Smooth muscle cell (in vitro differentiated cells): ENCODE measurements around the gene HLF. TPM values are rescaled to one million over a fixed set of nuclear protein-coding genes. Genes with fewer than 3 reads are reported as not detected.

Experiments used
- DNase-seq: peaks from one replicate; lab custom pipeline; 2025; ENCODE audit not compliant: unreplicated experiment; lab: John Stamatoyannopoulos, UW
- H2AFZ ChIP-seq: fragments of 200-600 bp; sonication (generic); 2 replicates; pipeline ENCODE4 v1.6.0; 2016; ENCODE audit warnings: antibody characterized with exemption, low read depth, mild to moderate bottlenecking
- H3F3A ChIP-seq: fragments of 200-600 bp; sonication (generic); 2 replicates; pipeline ENCODE4 v1.6.0; 2017; ENCODE audit warnings: antibody characterized with exemption, low read depth
- H3K27ac ChIP-seq: fragments of 200-600 bp; sonication (generic); 2 replicates; pipeline ENCODE4 v1.5.1; 2016; ENCODE audit warnings: low read depth, mild to moderate bottlenecking
- H3K27me3 ChIP-seq: fragments of 200-600 bp; sonication (generic); 2 replicates; pipeline ENCODE4 v1.6.1; 2016; ENCODE audit warnings: low read depth, mild to moderate bottlenecking
- H3K36me3 ChIP-seq: fragments of 200-600 bp; sonication (generic); 2 replicates; pipeline ENCODE4 v1.5.1; 2016; ENCODE audit warnings: low read depth
- H3K4me1 ChIP-seq: fragments of 200-600 bp; sonication (generic); 2 replicates; pipeline ENCODE4 v1.5.1; 2016; ENCODE audit warnings: low read depth
- H3K4me2 ChIP-seq: fragments of 200-600 bp; sonication (generic); 2 replicates; pipeline ENCODE4 v1.6.0; 2016; ENCODE audit warnings: mild to moderate bottlenecking
- H3K4me3 ChIP-seq: fragments of 200-600 bp; sonication (generic); 2 replicates; pipeline ENCODE4 v1.5.1; 2016; ENCODE audit warnings: mild to moderate bottlenecking
- H3K79me2 ChIP-seq: fragments of 200-600 bp; sonication (generic); 2 replicates; pipeline ENCODE4 v1.6.0; 2016; ENCODE audit warnings: low read depth, mild to moderate bottlenecking
- H3K9ac ChIP-seq: fragments of 200-600 bp; sonication (generic); 2 replicates; pipeline ENCODE4 v1.6.0; 2016; ENCODE audit warnings: low read depth
- H3K9me3 ChIP-seq: fragments of 200-600 bp; sonication (generic); replicated peaks from 2 replicates; pipeline ENCODE4 v1.5.1; 2016; ENCODE audit warnings: low read depth
- H4K20me1 ChIP-seq: fragments of 200-600 bp; sonication (generic); 2 replicates; pipeline ENCODE4 v1.6.0; 2016; ENCODE audit warnings: low read depth
- WGBS: methylation state at CpG from one replicate; pipeline ENCODE4 v1.1.7; 2016; ENCODE audit warnings: low lambda C conversion rate; 5-methylcytosine and 5-hydroxymethylcytosine counted together
- polyA plus RNA-seq: library from polyadenylated mRNA; unstranded; fragments of >200 nt; fragmentation: Nextera tagmentation; extraction: Ambion mirVana; gene quantifications from 2 replicates; pipeline ENCODE4 v1.2.1, GENCODE V29; 2016
- total RNA-seq: library from RNA; depleted of rRNA; stranded (reverse); fragments of >200 nt; gene quantifications from 2 replicates; pipeline ENCODE4 v1.2.3, GENCODE V29; 2014
- TF ChIP-seq, protein P1 (sequence below): fragments of 200-600 bp; sonication (generic); IDR thresholded peaks from 2 replicates; pipeline ENCODE4 v1.5.1; 2017; ENCODE audit warnings: borderline replicate concordance, mild to moderate bottlenecking, antibody characterized with exemption; ENCODE audit not compliant: insufficient read depth, poor library complexity, severe bottlenecking

Gene HLF
- total and polyA plus RNA-seq, 2 experiments from 2014 or later, result 0.19 TPM; not detected in 1

DNA sequence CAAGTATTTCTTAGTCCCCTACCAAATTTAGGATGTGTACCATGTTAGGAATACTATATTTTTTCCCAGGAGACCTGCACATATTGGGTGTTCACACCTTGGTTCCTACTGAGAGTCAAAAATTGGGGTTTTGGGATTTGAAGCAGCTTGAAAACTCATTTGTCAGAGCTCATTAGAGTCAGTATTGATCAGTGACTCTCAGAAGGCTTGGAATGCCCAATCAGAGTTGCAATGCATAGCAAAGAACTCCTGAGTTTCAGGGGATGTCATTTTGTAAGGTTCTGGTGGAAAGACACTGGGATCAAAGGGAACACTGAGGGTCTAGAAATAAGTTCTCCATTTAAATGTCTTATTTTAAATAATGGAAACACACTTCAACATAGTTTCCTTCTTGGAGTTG is 5.1 kb downstream of the HLF start:
- Histone ChIP-seq H3K79me2 (no peaks in the 10 kb centered on the region), H4K20me1 (no peaks in the 10 kb centered on the region), H3K4me3 (no peak overlapping the region), H3K27me3 (peaks cover 56% of the 10 kb centered on the region), H3K27ac (no peak overlapping the region), H3K36me3 (no peaks in the 10 kb centered on the region), H2AFZ (no peak overlapping the region), H3K4me1 (peaks cover 9% of the 10 kb centered on the region), H3K9me3 (no peaks in the 10 kb centered on the region), H3K9ac (no peak overlapping the region), H3K4me2 (no peak overlapping the region), H3F3A (no peaks in the 10 kb centered on the region)
- TF ChIP-seq, protein P1, sequence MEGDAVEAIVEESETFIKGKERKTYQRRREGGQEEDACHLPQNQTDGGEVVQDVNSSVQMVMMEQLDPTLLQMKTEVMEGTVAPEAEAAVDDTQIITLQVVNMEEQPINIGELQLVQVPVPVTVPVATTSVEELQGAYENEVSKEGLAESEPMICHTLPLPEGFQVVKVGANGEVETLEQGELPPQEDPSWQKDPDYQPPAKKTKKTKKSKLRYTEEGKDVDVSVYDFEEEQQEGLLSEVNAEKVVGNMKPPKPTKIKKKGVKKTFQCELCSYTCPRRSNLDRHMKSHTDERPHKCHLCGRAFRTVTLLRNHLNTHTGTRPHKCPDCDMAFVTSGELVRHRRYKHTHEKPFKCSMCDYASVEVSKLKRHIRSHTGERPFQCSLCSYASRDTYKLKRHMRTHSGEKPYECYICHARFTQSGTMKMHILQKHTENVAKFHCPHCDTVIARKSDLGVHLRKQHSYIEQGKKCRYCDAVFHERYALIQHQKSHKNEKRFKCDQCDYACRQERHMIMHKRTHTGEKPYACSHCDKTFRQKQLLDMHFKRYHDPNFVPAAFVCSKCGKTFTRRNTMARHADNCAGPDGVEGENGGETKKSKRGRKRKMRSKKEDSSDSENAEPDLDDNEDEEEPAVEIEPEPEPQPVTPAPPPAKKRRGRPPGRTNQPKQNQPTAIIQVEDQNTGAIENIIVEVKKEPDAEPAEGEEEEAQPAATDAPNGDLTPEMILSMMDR, result no peak
- no peak for DNase-seq

DNA sequence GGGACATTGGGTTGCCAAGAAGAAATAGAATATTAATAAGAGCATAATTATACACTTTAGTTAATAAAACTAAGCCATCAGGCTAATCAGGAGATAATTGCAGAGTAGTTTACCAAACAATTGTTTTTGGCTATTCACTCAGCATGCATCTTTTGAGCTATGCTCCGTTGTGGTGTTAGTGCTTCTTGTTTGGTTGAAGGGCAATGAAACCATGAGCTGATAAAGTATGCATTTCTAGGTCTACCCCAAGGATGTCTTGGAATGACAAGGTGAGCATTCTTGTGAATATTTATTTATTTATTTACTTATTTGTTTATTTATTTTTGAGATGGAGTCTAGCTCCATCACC is 6.4 kb downstream of the HLF start:
- Histone ChIP-seq H3K4me3 (no peak overlapping the region), H3K79me2 (no peaks in the 10 kb centered on the region), H3K27ac (no peak overlapping the region), H3K4me1 (no peaks in the 10 kb centered on the region), H3F3A (no peaks in the 10 kb centered on the region), H4K20me1 (no peaks in the 10 kb centered on the region), H3K9me3 (no peaks in the 10 kb centered on the region), H3K36me3 (no peaks in the 10 kb centered on the region), H3K4me2 (no peak overlapping the region), H2AFZ (no peak overlapping the region), H3K27me3 (peaks cover 43% of the 10 kb centered on the region), H3K9ac (no peak overlapping the region)
- 93% methylated on average over 1 of the region's 1 CpG for WGBS
- TF ChIP-seq, protein P1, result no peak
- DNase-seq, result no peak

DNA sequence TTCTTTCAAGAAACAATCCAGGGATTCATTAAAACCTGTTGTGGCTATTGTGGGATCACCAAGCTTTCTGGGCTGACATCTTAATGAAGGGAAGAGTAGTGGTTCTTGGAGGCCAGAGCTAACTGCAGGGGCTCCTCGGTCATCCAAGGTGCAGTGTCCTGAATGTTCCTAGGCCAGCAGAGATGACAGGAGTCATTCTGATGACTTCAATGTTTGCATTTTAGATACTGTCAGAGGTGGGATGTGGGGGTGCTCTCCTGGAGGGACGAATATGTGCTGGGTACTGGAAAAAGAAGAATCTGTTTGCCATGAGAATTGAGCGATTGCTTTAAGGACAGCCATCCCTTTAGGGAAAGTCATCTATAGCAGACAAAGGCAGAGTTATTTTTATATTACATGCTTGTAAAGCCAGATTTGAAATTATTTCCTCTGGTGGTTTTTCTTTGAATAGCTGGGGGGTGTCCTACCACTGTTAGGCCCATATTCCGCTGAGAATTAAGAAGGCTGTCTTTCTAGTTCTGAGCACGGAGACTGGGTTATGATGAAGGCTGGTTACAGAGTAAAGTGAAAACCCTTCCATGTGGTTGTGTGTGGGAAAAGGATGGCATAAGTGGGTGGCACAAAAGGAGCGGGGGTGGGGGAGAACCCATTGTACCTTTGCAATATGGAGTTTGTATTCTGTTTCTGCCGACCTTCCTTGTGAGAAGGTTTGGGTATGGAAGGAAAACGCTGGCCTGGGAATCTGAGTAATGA is 7.4 kb downstream of the HLF start:
- H3K9ac ChIP-seq, result no peak overlapping the region
- TF ChIP-seq, protein P1, result no peak
- no peak for DNase-seq
- H3K9me3 ChIP-seq, result no peaks in the 10 kb centered on the region
- H3K79me2 ChIP-seq, result no peaks in the 10 kb centered on the region
- H3F3A ChIP-seq, result no peaks in the 10 kb centered on the region
- no peak overlapping the region for H3K4me2 ChIP-seq
- no peak overlapping the region for H3K27ac ChIP-seq
- peaks cover 33% of the 10 kb centered on the region for H3K27me3 ChIP-seq
- no peaks in the 10 kb centered on the region for H3K4me1 ChIP-seq
- 90% methylated on average over 8 of the region's 8 CpGs for WGBS
- no peak overlapping the region for H3K4me3 ChIP-seq
- no peak overlapping the region for H2AFZ ChIP-seq
- no peaks in the 10 kb centered on the region for H3K36me3 ChIP-seq
- H4K20me1 ChIP-seq, result no peaks in the 10 kb centered on the region
